Activated CD4-positive, alpha-beta memory T cell treated with anti-CD3 and anti-CD28 coated beads for 36 hours (primary cell): ENCODE data around the gene RGS9. TPM values are rescaled to one million over a fixed set of nuclear protein-coding genes. Genes with fewer than 3 reads are reported as not detected.

ENCODE experiments used
- CTCF ChIA-PET: fragments of 350-600 bp; sonication (Branson Sonifier 250); formaldehyde crosslinking; loops from one replicate; lab custom pipeline; 2021; ENCODE audit warnings: antibody characterized with exemption, inconsistent platforms; lab: Charles Lee
- POLR2A ChIA-PET: fragments of 350-600 bp; sonication (Branson Sonifier 250); formaldehyde crosslinking; loops from one replicate; lab custom pipeline; 2021; ENCODE audit warnings: antibody characterized with exemption; lab: Charles Lee
- DNase-seq: peaks from one replicate; pipeline ENCODE4 v3.0.0-alpha.2; 2020
- H3K27ac Mint-ChIP-seq: one replicate; pipeline ENCODE4 v1.8.0; 2021; ENCODE audit warnings: mixed read lengths
- H3K27me3 Mint-ChIP-seq: one replicate; pipeline ENCODE4 v1.8.0; 2021; ENCODE audit warnings: mixed read lengths
- H3K36me3 Mint-ChIP-seq: one replicate; pipeline ENCODE4 v1.8.0; 2021; ENCODE audit warnings: mixed read lengths
- H3K4me1 Mint-ChIP-seq: one replicate; pipeline ENCODE4 v1.8.0; 2021; ENCODE audit warnings: low read depth, mixed read lengths
- H3K4me3 Mint-ChIP-seq: one replicate; pipeline ENCODE4 v1.8.0; 2021; ENCODE audit warnings: mild to moderate bottlenecking, mixed read lengths
- H3K9me3 Mint-ChIP-seq: one replicate; pipeline ENCODE4 v1.8.0; 2021; ENCODE audit warnings: mixed read lengths
- intact Hi-C: fragments of 100-400 bp; cut with micrococcal nuclease; formaldehyde crosslinking; loops from one replicate; pipeline ENCODE4 v1.15.1; 2023
- total RNA-seq, 2 experiments: library from RNA; stranded (reverse); gene quantifications; one replicate each; pipeline ENCODE4 v1.2.3, GENCODE V29; 2021

The RGS9 gene
- total RNA-seq, 2 experiments from 2014 or later: 6.4 to 8.7 TPM

GRCh38 chr17:65185668-65186382 is 48.7 kb downstream of the RGS9 start:
- H3K27ac Mint-ChIP-seq: no peak overlapping the region
- no peak overlapping the region for H3K4me3 Mint-ChIP-seq
- CTCF ChIA-PET: interaction anchor here (1.2 to 1.6 kb wide), 3 partner anchors 12 to 91 kb away, joined by 3 to 10 read pairs (median 4); partner anchors contain the start of gene RGS9
- peaks cover 32% of the 10 kb centered on the region for H3K4me1 Mint-ChIP-seq
- intact Hi-C loops: no loop called here
- H3K27me3 Mint-ChIP-seq: no peaks in the 10 kb centered on the region
- no peak for DNase-seq
- POLR2A ChIA-PET: no interaction called here
- H3K9me3 Mint-ChIP-seq: no peaks in the 10 kb centered on the region
- no peaks in the 10 kb centered on the region for H3K36me3 Mint-ChIP-seq

GRCh38 chr17:65190467-65191097 is 53.4 kb downstream of the RGS9 start:
- Mint-ChIP-seq H3K9me3 (no peaks in the 10 kb centered on the region), H3K27me3 (no peaks in the 10 kb centered on the region), H3K4me1 (peaks cover 32% of the 10 kb centered on the region), H3K36me3 (no peaks in the 10 kb centered on the region), H3K4me3 (no peak overlapping the region), H3K27ac (no peak overlapping the region)
- CTCF ChIA-PET: interaction anchor here (0.6 kb wide), 1 partner anchor 1200 kb away, joined by 3 read pairs; no protein-coding TSS in a partner anchor
- POLR2A ChIA-PET: no interaction called here
- intact Hi-C loops: loop anchor here (1.0 kb wide), 1 partner anchor 9 kb away; no protein-coding TSS in a partner anchor
- DNase-seq: no peak

GRCh38 chr17:65191811-65192740 is 54.9 kb downstream of the RGS9 start:
- no peaks in the 10 kb centered on the region for H3K27me3 Mint-ChIP-seq
- intact Hi-C loops: loop anchor here (1.0 kb wide), 1 partner anchor 11 kb away; no protein-coding TSS in a partner anchor
- peak overlapping the region; percentile 49 for H3K27ac Mint-ChIP-seq
- H3K4me3 Mint-ChIP-seq: no peak overlapping the region
- peak; percentile 51 for DNase-seq
- ChIA-PET CTCF (interaction anchor here (0.6 to 3.1 kb wide), 4 partner anchors 40 to 229 kb away, joined by 3 to 10 read pairs (median 4); partner anchors contain the start of gene RGS9), POLR2A (interaction anchor here (0.8 kb wide), 1 partner anchor 93 kb away, joined by 3 read pairs; no protein-coding TSS in a partner anchor)
- H3K4me1 Mint-ChIP-seq: peaks cover 40% of the 10 kb centered on the region
- H3K36me3 Mint-ChIP-seq: no peaks in the 10 kb centered on the region
- H3K9me3 Mint-ChIP-seq: no peaks in the 10 kb centered on the region

GRCh38 chr17:65193305-65193704 is 56.1 kb downstream of the RGS9 start:
- H3K9me3 Mint-ChIP-seq: no peaks in the 10 kb centered on the region
- no peaks in the 10 kb centered on the region for H3K36me3 Mint-ChIP-seq
- H3K27ac Mint-ChIP-seq: no peak overlapping the region
- H3K4me1 Mint-ChIP-seq: peaks cover 45% of the 10 kb centered on the region
- ChIA-PET CTCF (interaction anchor here (0.8 to 3.1 kb wide), 3 partner anchors 27 to 56 kb away, joined by 3 to 10 read pairs (median 3); partner anchors contain the start of gene RGS9), POLR2A (no interaction called here)
- no peaks in the 10 kb centered on the region for H3K27me3 Mint-ChIP-seq
- no peak overlapping the region for H3K4me3 Mint-ChIP-seq
- DNase-seq: no peak
- intact Hi-C loops: no loop called here

- peaks cover 49% of the 10 kb centered on the region for H3K4me1 Mint-ChIP-seq
- H3K4me3 Mint-ChIP-seq: no peak overlapping the region
- no peak overlapping the region for H3K27ac Mint-ChIP-seq
- POLR2A ChIA-PET: no interaction called here
- H3K36me3 Mint-ChIP-seq: no peaks in the 10 kb centered on the region
- no peak for DNase-seq
- CTCF ChIA-PET: interaction anchor here (0.8 to 3.1 kb wide), 3 partner anchors 27 to 57 kb away, joined by 3 to 10 read pairs (median 3); partner anchors contain the start of gene RGS9
- no peaks in the 10 kb centered on the region for H3K9me3 Mint-ChIP-seq
- H3K27me3 Mint-ChIP-seq: no peaks in the 10 kb centered on the region
- intact Hi-C loops: no loop called here
Observed at GRCh38 chr17:65193716-65194293, 56.6 kb downstream of the RGS9 start.

GRCh38 chr17:65194670-65195334 is 57.6 kb downstream of the RGS9 start:
- Mint-ChIP-seq H3K27ac (no peak overlapping the region), H3K4me1 (peaks cover 50% of the 10 kb centered on the region), H3K27me3 (no peaks in the 10 kb centered on the region), H3K9me3 (no peaks in the 10 kb centered on the region), H3K4me3 (no peak overlapping the region), H3K36me3 (no peaks in the 10 kb centered on the region)
- DNase-seq: no peak
- ChIA-PET CTCF (interaction anchor here (0.7 to 3.1 kb wide), 2 partner anchors 58 to 220 kb away, joined by 3 to 10 read pairs; partner anchors contain the start of gene RGS9), POLR2A (no interaction called here)
- intact Hi-C loops: loop anchor here (5.0 kb wide), 1 partner anchor 348 kb away; no protein-coding TSS in a partner anchor

- ChIA-PET CTCF (interaction anchor here (0.7 kb wide), 2 partner anchors 58 to 221 kb away, joined by 3 read pairs; partner anchors contain the start of gene RGS9), POLR2A (no interaction called here)
- Mint-ChIP-seq H3K4me1 (peaks cover 47% of the 10 kb centered on the region), H3K36me3 (no peaks in the 10 kb centered on the region), H3K27ac (no peak overlapping the region), H3K9me3 (no peaks in the 10 kb centered on the region), H3K27me3 (peaks cover 2% of the 10 kb centered on the region), H3K4me3 (no peak overlapping the region)
- DNase-seq: no peak
- intact Hi-C loops: loop anchor here (5.0 kb wide), 1 partner anchor 348 kb away; no protein-coding TSS in a partner anchor
Observed at GRCh38 chr17:65195716-65196115, 58.5 kb downstream of the RGS9 start.

- Mint-ChIP-seq H3K27me3 (peaks cover 2% of the 10 kb centered on the region), H3K4me1 (peaks cover 38% of the 10 kb centered on the region), H3K4me3 (no peak overlapping the region), H3K27ac (no peak overlapping the region), H3K9me3 (no peaks in the 10 kb centered on the region), H3K36me3 (no peaks in the 10 kb centered on the region)
- no peak for DNase-seq
- intact Hi-C loops: loop anchor here (5.0 kb wide), 1 partner anchor 349 kb away; no protein-coding TSS in a partner anchor
- CTCF ChIA-PET: interaction anchor here (1.9 to 2.5 kb wide), 3 partner anchors 10 to 97 kb away, joined by 8 to 23 read pairs (median 10); no protein-coding TSS in a partner anchor
- POLR2A ChIA-PET: no interaction called here
Observed at GRCh38 chr17:65196617-65197016, 59.4 kb downstream of the RGS9 start.

GRCh38 chr17:65197201-65197600 is 60.0 kb downstream of the RGS9 start:
- POLR2A ChIA-PET: no interaction called here

GRCh38 chr17:65198653-65199382 is 61.6 kb downstream of the RGS9 start:
- H3K9me3 Mint-ChIP-seq: no peaks in the 10 kb centered on the region
- H3K27me3 Mint-ChIP-seq: peaks cover 2% of the 10 kb centered on the region
- no peak for DNase-seq
- H3K4me1 Mint-ChIP-seq: peaks cover 26% of the 10 kb centered on the region
- H3K4me3 Mint-ChIP-seq: no peak overlapping the region
- intact Hi-C loops: loop anchor here (1.0 to 5.0 kb wide), 3 partner anchors 62 to 352 kb away; partner anchors contain the start of gene RGS9
- ChIA-PET POLR2A (interaction anchor here (0.5 kb wide), 1 partner anchor 16 kb away, joined by 4 read pairs; no protein-coding TSS in a partner anchor), CTCF (interaction anchor here (0.7 to 2.5 kb wide), 21 partner anchors 10 to 280 kb away, joined by 3 to 23 read pairs (median 5); partner anchors contain the start of genes LRRC37A3 and RGS9)
- H3K36me3 Mint-ChIP-seq: no peaks in the 10 kb centered on the region
- no peak overlapping the region for H3K27ac Mint-ChIP-seq

More at GRCh38 chr17:65197201-65197600, 60.0 kb downstream of the RGS9 start:
- peaks cover 32% of the 10 kb centered on the region for H3K4me1 Mint-ChIP-seq
- no peak overlapping the region for H3K4me3 Mint-ChIP-seq
- no peaks in the 10 kb centered on the region for H3K9me3 Mint-ChIP-seq
- intact Hi-C loops: loop anchor here (5.0 kb wide), 1 partner anchor 350 kb away; no protein-coding TSS in a partner anchor
- H3K27me3 Mint-ChIP-seq: peaks cover 2% of the 10 kb centered on the region
- H3K36me3 Mint-ChIP-seq: no peaks in the 10 kb centered on the region
- H3K27ac Mint-ChIP-seq: no peak overlapping the region
- no peak for DNase-seq
- CTCF ChIA-PET: interaction anchor here (0.6 to 2.5 kb wide), 16 partner anchors 8 to 278 kb away, joined by 3 to 23 read pairs (median 6); partner anchors contain the start of genes LRRC37A3 and RGS9
